AG04449 (cell line): ENCODE measurements around the gene BBS4.
"Not testable (repeated sequence)": the region's sequence is repeated elsewhere in the genome, so short reads cannot be mapped to it uniquely, and the experiment has no call there.

Experiments used
- CTCF ChIA-PET: fragments of 350-600 bp; formaldehyde crosslinking; extraction: SDS; loops from one replicate; lab custom pipeline; 2021; ENCODE audit warnings: antibody characterized with exemption; lab: Yijun Ruan, JAX
- POLR2A ChIA-PET: fragments of 400-600, 350-600 bp; formaldehyde crosslinking; extraction: SDS; loops from one replicate; lab custom pipeline; 2020; ENCODE audit warnings: antibody characterized with exemption, inconsistent platforms; lab: Yijun Ruan, JAX
- DNase-seq: peaks from one replicate; pipeline ENCODE4 v3.0.0-alpha.2; 2010; ENCODE audit warnings: low read depth, low spot score
- H3K4me3 ChIP-seq: 2 replicates; pipeline ENCODE4 v1.5.1; 2011; ENCODE audit warnings: low read depth, mild to moderate bottlenecking, control low read depth, low read length
- TF ChIP-seq, protein P1 (sequence below): IDR thresholded peaks from one replicate; pipeline ENCODE4 v1.5.1; 2011; ENCODE audit warnings: mild to moderate bottlenecking, moderate library complexity, low read length, control low read depth, inconsistent platforms; ENCODE audit not compliant: insufficient read depth; ENCODE audit errors: missing control alignments

Gene BBS4, protein sequence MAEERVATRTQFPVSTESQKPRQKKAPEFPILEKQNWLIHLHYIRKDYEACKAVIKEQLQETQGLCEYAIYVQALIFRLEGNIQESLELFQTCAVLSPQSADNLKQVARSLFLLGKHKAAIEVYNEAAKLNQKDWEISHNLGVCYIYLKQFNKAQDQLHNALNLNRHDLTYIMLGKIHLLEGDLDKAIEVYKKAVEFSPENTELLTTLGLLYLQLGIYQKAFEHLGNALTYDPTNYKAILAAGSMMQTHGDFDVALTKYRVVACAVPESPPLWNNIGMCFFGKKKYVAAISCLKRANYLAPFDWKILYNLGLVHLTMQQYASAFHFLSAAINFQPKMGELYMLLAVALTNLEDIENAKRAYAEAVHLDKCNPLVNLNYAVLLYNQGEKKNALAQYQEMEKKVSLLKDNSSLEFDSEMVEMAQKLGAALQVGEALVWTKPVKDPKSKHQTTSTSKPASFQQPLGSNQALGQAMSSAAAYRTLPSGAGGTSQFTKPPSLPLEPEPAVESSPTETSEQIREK

DNA sequence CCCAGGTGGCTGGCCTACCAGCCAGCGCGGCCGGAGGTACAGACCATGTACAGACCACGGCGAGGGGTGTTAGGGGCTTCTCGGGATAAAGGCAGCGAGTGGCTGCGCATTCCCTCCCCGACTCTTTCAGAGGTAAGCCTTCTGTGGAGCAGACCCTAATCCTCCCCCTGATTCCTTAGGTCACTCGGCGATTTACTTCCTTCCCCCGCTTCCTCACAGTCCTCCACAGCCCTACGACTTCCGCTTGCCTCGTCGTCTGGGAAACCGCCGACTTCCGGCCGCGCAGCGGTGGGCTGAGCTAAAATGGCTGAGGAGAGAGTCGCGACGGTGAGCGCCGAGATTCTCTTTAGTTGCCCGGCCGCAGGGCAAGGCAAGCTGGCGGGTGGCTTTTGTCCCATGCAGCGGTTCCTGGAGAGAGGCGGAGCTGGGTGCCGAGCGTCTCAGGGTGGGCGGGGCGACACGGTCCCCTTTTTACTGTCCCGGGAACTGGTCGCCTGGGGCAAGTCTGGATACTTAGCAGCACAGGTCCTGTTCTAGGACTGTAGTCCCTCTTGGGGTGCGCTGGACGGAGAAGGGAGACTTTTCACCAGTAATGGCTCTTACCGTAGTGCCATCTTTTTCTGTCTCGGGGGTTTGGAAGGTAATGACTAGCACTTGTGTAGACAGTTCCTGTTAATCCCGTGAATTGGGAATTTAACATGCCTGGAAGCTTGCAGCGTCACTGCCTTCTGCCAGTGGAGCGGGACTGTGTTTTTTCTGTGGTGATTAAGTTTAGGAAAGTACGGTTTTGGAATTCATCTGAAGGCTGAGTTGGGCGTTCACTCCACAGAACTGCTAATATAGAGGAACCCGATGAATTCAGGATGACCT, at the start of gene BBS4, which contains the start of gene HIGD2B:
BBS4 (plus strand) TSS at position 283 of the 870 bp plus-strand sequence; CDS start at position 304, 21 bp downstream.
HIGD2B (minus strand) TSS at position 258 of the 870 bp plus-strand sequence. CDS start 9,808 bp downstream, outside the sequence.
- no peak for DNase-seq
- ChIA-PET CTCF (interaction anchor here (1.0 to 2.1 kb wide), 6 partner anchors 8 to 555 kb away, joined by 3 to 6 read pairs (median 4); no protein-coding TSS in a partner anchor), POLR2A (interaction anchor here (0.6 kb wide), 2 partner anchors 15 to 125 kb away, joined by 3 read pairs; no protein-coding TSS in a partner anchor)
- H3K4me3 ChIP-seq: peak within 1 kb of the TSS; percentile 85
- TF ChIP-seq, protein P1, sequence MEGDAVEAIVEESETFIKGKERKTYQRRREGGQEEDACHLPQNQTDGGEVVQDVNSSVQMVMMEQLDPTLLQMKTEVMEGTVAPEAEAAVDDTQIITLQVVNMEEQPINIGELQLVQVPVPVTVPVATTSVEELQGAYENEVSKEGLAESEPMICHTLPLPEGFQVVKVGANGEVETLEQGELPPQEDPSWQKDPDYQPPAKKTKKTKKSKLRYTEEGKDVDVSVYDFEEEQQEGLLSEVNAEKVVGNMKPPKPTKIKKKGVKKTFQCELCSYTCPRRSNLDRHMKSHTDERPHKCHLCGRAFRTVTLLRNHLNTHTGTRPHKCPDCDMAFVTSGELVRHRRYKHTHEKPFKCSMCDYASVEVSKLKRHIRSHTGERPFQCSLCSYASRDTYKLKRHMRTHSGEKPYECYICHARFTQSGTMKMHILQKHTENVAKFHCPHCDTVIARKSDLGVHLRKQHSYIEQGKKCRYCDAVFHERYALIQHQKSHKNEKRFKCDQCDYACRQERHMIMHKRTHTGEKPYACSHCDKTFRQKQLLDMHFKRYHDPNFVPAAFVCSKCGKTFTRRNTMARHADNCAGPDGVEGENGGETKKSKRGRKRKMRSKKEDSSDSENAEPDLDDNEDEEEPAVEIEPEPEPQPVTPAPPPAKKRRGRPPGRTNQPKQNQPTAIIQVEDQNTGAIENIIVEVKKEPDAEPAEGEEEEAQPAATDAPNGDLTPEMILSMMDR: no peak

DNA sequence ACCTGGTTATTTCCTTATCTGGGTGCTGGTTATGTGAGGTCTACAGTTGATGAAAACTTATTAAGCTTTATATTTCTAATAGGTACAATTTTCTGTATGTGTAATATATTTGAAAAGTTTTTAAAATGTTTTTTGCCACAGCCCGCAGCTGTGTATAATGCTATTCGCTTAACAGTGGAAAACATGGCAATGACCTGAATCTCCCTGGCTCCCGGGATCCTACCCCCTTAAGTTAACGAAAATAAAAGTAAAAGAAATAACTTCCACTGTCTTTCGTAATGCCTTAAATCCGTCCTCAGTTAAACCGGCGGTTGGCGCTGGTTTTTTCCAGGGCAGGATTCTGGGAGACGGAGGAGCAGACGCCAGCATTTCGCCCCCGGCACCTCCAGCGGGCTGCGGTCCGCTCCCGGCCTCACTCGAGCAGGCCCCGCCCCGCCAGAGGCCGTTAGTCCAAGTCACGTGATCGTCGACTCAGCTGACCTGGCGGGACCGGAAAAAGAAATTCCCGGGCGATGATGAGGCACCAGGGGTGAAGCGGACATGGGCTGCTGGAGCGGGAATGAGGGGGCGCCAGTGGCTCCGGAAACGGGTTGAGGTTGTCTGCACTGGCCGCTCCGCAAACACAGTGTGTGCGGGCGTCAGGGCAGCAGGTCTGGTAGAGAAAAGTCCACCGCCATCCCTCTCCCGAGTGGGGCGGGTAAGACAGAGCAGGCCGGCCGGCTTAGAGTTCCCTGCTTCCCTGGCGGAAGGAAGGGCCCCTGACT, 49.3 kb upstream of the BBS4 start:
- peak overlapping the region; percentile 48 for H3K4me3 ChIP-seq
- CTCF ChIA-PET, POLR2A ChIA-PET: not testable (repeated sequence)
- DNase-seq: peak; percentile 5

DNA sequence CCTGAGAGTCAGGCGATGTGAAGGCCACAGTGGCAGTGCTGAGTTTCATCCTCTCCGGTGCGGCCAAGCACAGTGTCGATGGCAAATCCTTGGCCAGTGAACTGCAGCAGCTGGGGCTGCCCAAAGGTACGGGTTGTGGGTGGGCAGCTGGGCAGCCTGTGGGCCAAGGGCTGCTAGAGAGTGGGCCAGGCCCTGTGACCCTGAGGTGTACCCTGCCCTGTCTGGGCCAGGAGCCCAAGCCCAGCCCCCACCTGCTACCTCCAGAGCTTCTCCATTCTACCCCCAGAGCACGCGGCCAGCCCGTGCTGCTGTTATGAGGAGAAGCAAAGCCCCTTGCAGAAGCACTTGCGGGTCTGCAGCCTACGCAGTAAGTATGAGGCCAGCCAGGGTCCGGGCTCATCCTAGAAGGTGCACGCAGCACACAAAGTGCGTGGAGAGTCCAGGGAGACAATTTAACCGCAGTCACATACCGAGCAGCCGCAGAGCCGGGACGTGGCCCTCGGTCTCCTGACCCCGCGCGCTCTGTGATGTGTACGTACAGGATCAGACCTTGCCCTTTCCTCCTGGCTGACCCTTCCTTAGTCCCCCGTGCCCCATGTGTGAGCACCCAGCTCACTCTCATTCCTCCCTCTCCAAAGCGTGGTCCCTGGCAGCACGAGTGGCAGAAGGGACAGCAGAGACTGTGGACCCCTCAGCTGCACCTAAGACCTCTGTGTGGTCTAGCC, 46.1 kb upstream of the BBS4 start:
- DNase-seq, POLR2A ChIA-PET, CTCF ChIA-PET, H3K4me3 ChIP-seq: not testable (repeated sequence)

DNA sequence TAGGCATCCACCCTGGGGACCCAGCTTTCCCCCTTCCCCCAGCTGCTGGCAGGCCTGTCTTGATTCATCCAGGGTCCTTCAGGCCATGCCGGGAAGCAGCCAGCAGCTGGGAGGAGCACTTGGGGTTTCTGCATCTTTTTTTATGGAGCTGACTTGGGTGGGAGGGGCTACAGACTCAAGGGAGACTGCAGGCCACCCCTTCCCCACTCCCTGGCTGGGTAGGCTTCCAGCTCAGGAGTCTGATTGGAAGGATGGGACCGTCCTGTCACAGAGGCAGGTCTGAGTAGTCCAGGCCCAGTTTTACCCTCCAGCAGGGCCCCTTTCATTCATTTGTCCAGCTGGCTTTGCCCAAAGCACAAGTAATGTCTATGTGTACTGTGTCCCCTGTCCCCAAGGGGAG, 43.7 kb upstream of the BBS4 start:
- DNase-seq, CTCF ChIA-PET, H3K4me3 ChIP-seq, POLR2A ChIA-PET: not testable (repeated sequence)

DNA sequence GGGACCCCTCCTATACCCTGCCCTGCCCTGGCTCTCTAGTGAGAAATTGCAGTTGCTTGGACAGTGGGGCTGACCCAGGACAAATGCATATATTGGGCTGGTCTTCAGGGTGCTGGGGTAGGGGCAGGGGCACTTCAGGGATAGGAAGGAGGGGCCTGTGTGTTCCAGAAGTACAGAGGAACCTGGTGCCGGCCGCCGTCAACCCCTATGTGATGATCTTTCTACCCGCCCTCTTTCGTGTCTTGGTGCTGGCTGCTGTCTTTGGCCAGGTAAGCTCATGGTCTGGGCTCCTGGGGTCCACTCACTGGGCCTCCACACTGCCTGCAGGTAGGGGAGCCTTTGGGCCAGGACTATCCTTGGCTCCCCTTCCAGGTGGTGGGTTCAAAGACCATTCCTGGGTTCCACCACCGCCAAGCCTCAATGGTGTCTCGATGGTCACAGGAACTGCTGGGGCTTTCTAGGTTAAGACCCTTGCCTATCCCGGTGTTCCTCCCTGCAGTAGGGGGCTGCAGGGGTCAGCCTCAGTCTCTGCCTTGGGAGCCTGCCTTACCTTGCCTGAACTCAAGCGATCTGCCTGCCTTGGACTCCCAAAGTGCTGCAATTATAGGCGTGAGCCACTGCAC, 37.3 kb upstream of the BBS4 start:
- H3K4me3 ChIP-seq, CTCF ChIA-PET, DNase-seq, POLR2A ChIA-PET: not testable (repeated sequence)

DNA sequence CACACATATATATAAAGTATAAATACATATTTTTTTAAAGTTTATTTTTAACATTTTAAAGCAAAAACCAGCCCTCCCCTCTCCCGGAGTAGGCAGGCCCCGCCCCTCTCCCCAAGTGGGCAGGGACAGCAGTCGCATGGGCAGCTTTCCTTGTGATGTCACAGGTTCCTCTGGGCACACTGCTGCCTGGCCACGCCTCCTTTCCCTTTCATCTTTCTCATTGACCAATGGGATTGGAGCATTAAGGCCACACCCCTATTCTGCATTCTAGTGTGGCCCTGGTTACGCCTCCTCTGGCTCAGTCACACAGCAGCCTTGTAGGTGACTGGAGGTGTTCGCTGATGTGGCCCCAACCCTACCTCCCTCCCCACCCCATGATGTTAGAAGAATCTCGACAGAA, 31.6 kb upstream of the BBS4 start, which contains the start of gene GOLGA6B:
GOLGA6B (plus strand) TSS at position 301 of the 400 bp plus-strand sequence; CDS start at position 342, 41 bp downstream.
- CTCF ChIA-PET, POLR2A ChIA-PET, H3K4me3 ChIP-seq, DNase-seq: not testable (repeated sequence)

DNA sequence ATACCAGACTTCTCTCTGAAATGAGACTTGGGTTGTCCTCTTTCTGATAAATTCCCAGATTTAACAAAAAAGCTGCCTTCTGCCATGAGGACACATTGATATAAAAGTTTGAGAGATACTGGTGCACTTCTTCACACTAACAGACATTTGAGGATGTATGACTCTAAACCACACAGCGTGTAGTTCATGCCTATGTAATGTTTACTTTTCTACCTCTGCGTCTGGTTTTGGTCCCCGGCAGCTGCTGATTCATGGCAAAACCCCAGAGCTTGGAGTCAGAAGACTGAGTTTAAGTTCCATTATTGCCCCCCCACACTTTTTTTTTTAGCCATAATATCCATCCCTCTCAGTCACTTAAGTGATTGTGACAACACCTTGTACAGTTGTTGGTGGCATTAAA, 30.0 kb upstream of the BBS4 start:
- POLR2A ChIA-PET: not testable (repeated sequence)

DNA sequence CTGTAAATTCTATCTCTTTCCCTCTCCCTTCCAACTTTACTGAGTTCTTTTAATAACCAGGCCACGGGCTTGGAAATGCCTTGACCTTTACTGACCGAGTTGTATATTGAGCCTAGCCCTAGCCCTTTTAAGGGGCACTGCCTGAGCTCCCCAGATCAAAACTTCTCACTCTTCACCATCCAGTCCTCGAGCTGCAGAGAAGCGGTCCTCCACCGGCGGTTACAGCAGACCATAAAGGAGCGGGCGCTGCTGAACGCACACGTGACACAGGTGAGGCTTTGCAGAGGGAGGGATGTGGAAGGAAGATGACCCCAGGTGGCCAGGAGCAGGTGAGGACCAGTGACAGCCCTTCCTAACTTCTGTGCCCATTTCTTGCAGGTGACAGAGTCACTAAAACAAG, 24.9 kb upstream of the BBS4 start:
- POLR2A ChIA-PET, DNase-seq, CTCF ChIA-PET, H3K4me3 ChIP-seq: not testable (repeated sequence)

More for the DNA sequence above, 30.0 kb upstream of the BBS4 start:
- DNase-seq, CTCF ChIA-PET, H3K4me3 ChIP-seq: not testable (repeated sequence)

DNA sequence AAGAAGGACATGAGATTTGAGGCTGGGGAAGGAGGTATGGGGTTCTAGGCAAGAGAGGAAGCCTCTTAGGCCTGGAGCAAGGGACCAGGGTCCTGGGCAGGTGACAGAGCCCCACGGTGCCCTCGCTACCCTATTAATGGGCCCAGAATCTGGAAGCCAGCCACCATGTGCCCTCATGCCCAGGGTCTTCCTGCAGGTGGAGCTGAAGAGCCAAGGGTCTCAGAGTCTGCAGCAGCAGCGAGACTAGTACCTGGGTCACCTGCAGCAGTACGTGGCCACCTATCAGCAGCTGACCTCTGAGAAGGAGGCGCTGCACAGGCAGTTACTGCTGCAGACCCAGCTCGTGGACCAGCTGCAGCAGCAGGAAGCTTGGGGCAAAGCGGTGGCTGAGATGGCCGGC, 22.1 kb upstream of the BBS4 start:
- H3K4me3 ChIP-seq, POLR2A ChIA-PET, CTCF ChIA-PET: not testable (repeated sequence)

DNA sequence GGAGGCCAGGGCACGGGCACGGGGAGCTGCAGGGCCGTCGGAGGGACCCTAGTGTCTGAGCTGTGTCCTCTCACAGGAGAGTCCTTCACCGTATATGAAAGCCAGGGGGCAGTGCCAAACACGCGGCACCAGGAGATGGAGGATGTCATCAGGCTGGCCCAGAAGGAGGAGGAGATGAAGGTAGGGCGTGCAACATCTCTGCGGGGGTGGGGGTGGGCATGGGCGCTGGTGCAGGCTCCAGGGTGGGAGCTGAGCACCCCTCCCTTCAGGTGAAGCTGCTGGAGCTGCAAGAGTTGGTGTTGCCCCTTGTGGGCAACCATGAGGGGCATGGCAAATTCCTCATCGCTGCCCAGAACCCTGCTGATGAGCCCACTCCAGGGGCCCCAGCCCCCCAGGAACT, 20.3 kb upstream of the BBS4 start:
- POLR2A ChIA-PET, CTCF ChIA-PET, DNase-seq, H3K4me3 ChIP-seq: not testable (repeated sequence)

More for the DNA sequence above, 22.1 kb upstream of the BBS4 start:
- DNase-seq: not testable (repeated sequence)

DNA sequence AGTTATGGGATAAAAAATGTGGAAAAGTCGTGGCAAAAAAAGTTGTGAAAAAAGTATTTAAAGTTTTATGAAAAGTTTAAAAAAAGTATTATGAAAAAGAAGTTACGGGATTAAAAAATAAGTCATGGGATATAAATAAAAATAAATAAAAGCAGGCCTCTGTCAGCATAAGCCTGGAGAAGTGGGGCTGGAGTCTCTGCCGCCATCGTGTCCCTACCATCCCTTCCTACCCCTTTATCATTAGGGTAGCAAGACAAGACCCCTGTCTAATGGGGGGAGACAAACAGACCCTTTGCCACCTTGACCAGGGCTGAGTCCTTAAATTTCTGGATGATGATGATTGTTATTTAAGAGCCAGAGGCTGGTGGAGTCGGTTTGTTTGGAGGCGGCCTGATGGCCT, 16.2 kb upstream of the BBS4 start:
- DNase-seq, H3K4me3 ChIP-seq, CTCF ChIA-PET, POLR2A ChIA-PET: not testable (repeated sequence)
